ENCODE data around the gene PLXDC1. TPM values are rescaled to one million over a fixed set of nuclear protein-coding genes. Genes with fewer than 3 reads are reported as not detected.

Gene PLXDC1
- total and polyA plus RNA-seq, 2 experiments from 2014 or later, result 0.28 to 0.91 TPM

DNA sequence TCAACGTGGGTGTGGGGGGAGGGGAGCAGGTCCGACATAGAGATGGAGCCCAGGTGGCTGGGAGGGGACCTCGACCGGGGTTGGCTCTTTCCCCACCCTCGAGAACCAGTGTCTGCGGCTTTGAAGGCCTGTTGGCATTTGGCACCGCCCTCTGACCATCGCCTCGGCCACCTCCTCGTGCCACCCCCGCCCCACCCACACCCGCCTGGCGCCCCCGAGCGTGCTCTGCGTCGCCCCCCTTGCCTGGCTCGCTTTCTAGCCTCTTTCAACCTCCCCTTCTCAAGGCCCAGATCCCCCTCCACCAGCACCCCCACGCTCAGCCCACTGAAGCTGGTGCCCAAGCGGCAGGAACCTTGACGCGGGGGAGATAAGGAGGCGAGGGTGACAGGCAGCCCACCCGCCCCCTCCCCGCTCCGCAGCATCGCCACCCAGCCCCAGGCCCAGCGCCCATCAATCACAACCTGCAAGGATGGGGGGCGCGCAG lies 45.4 kb upstream of the PLXDC1 start:
- H3F3A ChIP-seq (replicated peaks; ENCODE audit: low read depth), result peaks cover 22% of the 10 kb centered on the region
- H3K27ac ChIP-seq (ENCODE audit: low read depth), result no peak overlapping the region
- ATAC-seq (peak; percentile 4), DNase-seq (ENCODE audit: low spot score) (peak; percentile 60)
- peaks cover 12% of the 10 kb centered on the region for H4K20me1 ChIP-seq (replicated peaks; ENCODE audit: insufficient read depth)
- H3K4me1 ChIP-seq (ENCODE audit: insufficient read depth), result peaks cover 44% of the 10 kb centered on the region
- no peak overlapping the region for H3K27ac Mint-ChIP-seq
- peaks cover 47% of the 10 kb centered on the region for H3K4me1 Mint-ChIP-seq
- H3K4me3 Mint-ChIP-seq, result peak overlapping the region; percentile 88
- H3K79me2 ChIP-seq (replicated peaks; ENCODE audit: insufficient read depth), result peaks cover 40% of the 10 kb centered on the region
- H3K9me3 Mint-ChIP-seq, result no peaks in the 10 kb centered on the region
- peak overlapping the region; percentile 93 for H3K4me3 ChIP-seq
- H3K27me3 Mint-ChIP-seq (ENCODE audit: insufficient read depth, low read depth, poor library complexity), result peaks cover 19% of the 10 kb centered on the region
- no peaks in the 10 kb centered on the region for H3K27me3 ChIP-seq (ENCODE audit: insufficient read depth)
- peaks cover 16% of the 10 kb centered on the region for H3K36me3 ChIP-seq (ENCODE audit: insufficient read depth)
- H3K9me2 ChIP-seq (ENCODE audit: insufficient read depth), result no peaks in the 10 kb centered on the region
- H3K4me2 ChIP-seq, result peak overlapping the region; percentile 89
- TF ChIP-seq JUNB (IDR thresholded peaks at IDR 0.05; ENCODE audit: unreplicated experiment) (no peak), CREB1 (CRISPR knock-in tag; IDR thresholded peaks at IDR 0.05; ENCODE audit: low read depth) (no peak)
- H2AFZ ChIP-seq, result no peak overlapping the region
- H3K36me3 Mint-ChIP-seq (ENCODE audit: low read depth), result peaks cover 40% of the 10 kb centered on the region

DNA sequence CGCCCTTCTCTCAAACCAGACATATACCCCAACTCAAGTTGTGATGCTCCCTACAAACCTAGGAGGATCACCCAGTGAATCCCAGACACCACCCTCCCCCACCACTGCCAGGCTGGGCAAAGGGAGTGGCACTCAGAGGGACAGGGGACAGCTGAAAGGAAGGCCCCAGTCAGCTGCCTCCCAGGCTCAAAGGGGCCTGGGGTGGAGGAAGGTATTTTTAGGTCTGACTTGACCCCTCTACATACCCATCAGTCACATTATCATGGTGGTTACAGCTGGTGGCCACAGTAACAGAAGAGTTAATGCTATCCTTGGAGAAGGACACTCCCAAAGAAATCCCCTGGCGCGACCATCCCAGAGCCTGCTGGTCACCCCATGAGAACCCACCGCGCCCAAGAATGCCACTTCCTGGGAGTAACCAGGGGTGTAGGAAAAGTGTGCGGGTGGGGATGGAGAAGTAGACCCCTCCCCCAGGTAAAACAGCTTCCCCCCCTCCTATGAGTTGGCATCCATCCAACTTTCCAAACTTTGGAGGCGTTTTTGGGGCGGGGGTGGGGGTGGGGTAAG lies 44.9 kb upstream of the PLXDC1 start:
- peaks cover 19% of the 10 kb centered on the region for H3K27me3 Mint-ChIP-seq (ENCODE audit: insufficient read depth, low read depth, poor library complexity)
- Histone ChIP-seq H4K20me1 (replicated peaks; ENCODE audit: insufficient read depth) (peaks cover 8% of the 10 kb centered on the region), H2AFZ (no peak overlapping the region), H3K4me1 (ENCODE audit: insufficient read depth) (peaks cover 38% of the 10 kb centered on the region), H3K27me3 (ENCODE audit: insufficient read depth) (no peaks in the 10 kb centered on the region), H3F3A (replicated peaks; ENCODE audit: low read depth) (peaks cover 17% of the 10 kb centered on the region), H3K27ac (ENCODE audit: low read depth) (no peak overlapping the region; the same call in 1 of the 2 replicates), H3K4me2 (peak overlapping the region; percentile 89), H3K79me2 (replicated peaks; ENCODE audit: insufficient read depth) (peaks cover 35% of the 10 kb centered on the region), H3K4me3 (peak overlapping the region; percentile 93), H3K36me3 (ENCODE audit: insufficient read depth) (peaks cover 11% of the 10 kb centered on the region), H3K9me2 (ENCODE audit: insufficient read depth) (no peaks in the 10 kb centered on the region)
- no peak overlapping the region for H3K27ac Mint-ChIP-seq
- peaks cover 38% of the 10 kb centered on the region for H3K36me3 Mint-ChIP-seq (ENCODE audit: low read depth)
- ATAC-seq (no peak), DNase-seq (ENCODE audit: low spot score) (no peak)
- H3K9me3 Mint-ChIP-seq, result no peaks in the 10 kb centered on the region
- TF ChIP-seq ZNF331 (CRISPR knock-in tag; IDR thresholded peaks at IDR 0.05; ENCODE audit: low read depth), result no peak
- TF ChIP-seq ZNF114 (CRISPR knock-in tag; IDR thresholded peaks at IDR 0.05), result no peak
- TF ChIP-seq CREB1 (CRISPR knock-in tag; IDR thresholded peaks at IDR 0.05; ENCODE audit: low read depth), result no peak
- TF ChIP-seq, protein P1, sequence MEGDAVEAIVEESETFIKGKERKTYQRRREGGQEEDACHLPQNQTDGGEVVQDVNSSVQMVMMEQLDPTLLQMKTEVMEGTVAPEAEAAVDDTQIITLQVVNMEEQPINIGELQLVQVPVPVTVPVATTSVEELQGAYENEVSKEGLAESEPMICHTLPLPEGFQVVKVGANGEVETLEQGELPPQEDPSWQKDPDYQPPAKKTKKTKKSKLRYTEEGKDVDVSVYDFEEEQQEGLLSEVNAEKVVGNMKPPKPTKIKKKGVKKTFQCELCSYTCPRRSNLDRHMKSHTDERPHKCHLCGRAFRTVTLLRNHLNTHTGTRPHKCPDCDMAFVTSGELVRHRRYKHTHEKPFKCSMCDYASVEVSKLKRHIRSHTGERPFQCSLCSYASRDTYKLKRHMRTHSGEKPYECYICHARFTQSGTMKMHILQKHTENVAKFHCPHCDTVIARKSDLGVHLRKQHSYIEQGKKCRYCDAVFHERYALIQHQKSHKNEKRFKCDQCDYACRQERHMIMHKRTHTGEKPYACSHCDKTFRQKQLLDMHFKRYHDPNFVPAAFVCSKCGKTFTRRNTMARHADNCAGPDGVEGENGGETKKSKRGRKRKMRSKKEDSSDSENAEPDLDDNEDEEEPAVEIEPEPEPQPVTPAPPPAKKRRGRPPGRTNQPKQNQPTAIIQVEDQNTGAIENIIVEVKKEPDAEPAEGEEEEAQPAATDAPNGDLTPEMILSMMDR (conservative IDR thresholded peaks at IDR 0.05; ENCODE audit: low read depth in 2 of 2), result no peak
- TF ChIP-seq EZH2phosphoT487 (IDR thresholded peaks at IDR 0.05; ENCODE audit: unreplicated experiment), result no peak
- TF ChIP-seq, protein P2, sequence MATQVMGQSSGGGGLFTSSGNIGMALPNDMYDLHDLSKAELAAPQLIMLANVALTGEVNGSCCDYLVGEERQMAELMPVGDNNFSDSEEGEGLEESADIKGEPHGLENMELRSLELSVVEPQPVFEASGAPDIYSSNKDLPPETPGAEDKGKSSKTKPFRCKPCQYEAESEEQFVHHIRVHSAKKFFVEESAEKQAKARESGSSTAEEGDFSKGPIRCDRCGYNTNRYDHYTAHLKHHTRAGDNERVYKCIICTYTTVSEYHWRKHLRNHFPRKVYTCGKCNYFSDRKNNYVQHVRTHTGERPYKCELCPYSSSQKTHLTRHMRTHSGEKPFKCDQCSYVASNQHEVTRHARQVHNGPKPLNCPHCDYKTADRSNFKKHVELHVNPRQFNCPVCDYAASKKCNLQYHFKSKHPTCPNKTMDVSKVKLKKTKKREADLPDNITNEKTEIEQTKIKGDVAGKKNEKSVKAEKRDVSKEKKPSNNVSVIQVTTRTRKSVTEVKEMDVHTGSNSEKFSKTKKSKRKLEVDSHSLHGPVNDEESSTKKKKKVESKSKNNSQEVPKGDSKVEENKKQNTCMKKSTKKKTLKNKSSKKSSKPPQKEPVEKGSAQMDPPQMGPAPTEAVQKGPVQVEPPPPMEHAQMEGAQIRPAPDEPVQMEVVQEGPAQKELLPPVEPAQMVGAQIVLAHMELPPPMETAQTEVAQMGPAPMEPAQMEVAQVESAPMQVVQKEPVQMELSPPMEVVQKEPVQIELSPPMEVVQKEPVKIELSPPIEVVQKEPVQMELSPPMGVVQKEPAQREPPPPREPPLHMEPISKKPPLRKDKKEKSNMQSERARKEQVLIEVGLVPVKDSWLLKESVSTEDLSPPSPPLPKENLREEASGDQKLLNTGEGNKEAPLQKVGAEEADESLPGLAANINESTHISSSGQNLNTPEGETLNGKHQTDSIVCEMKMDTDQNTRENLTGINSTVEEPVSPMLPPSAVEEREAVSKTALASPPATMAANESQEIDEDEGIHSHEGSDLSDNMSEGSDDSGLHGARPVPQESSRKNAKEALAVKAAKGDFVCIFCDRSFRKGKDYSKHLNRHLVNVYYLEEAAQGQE (IDR thresholded peaks at IDR 0.05; ENCODE audit: unreplicated experiment), result no peak
- TF ChIP-seq EZH2 (IDR thresholded peaks at IDR 0.05; ENCODE audit: low read depth, unreplicated experiment), result no peak
- TF ChIP-seq NANOG (IDR thresholded peaks at IDR 0.05; ENCODE audit: borderline replicate concordance), result no peak
- H3K4me1 Mint-ChIP-seq, result peaks cover 44% of the 10 kb centered on the region
- peak overlapping the region; percentile 88 for H3K4me3 Mint-ChIP-seq
